MCF 10A (cell line): Measurements from ENCODE around the gene RAB30. TPM values are rescaled to one million over a fixed set of nuclear protein-coding genes. Genes with fewer than 3 reads are reported as not detected.

Experiments
- BruUV-seq: library from RNA; stranded (reverse); fragments of 400-500 nt; replicated peaks from 2 replicates; lab custom pipeline; 2021; lab: Mats Ljungman, UMichigan
- CTCF ChIA-PET: fragments of 300-600 bp; sonication (Branson Sonifier 250); formaldehyde crosslinking; extraction: SDS; loops from one replicate; lab custom pipeline; 2021; ENCODE audit warnings: antibody characterized with exemption, inconsistent platforms; lab: Yijun Ruan, JAX
- POLR2A ChIA-PET: fragments of 300-600, 350-650 bp; sonication (Branson Sonifier 250); formaldehyde crosslinking; extraction: SDS; loops from one replicate; lab custom pipeline; 2020; ENCODE audit warnings: antibody characterized with exemption, inconsistent platforms; lab: Yijun Ruan, JAX
- DNase-seq: peaks from one replicate; pipeline ENCODE4 v3.0.0-alpha.2; 2018; ENCODE audit not compliant: unreplicated experiment
- H3K27ac Mint-ChIP-seq: one replicate; pipeline ENCODE4 v1.8.0; 2022; ENCODE audit warnings: mild to moderate bottlenecking, low read depth, mixed read lengths; ENCODE audit not compliant: unreplicated experiment
- H3K27me3 Mint-ChIP-seq: one replicate; pipeline ENCODE4 v1.8.0; 2022; ENCODE audit warnings: mixed read lengths; ENCODE audit not compliant: insufficient read depth, unreplicated experiment
- H3K36me3 Mint-ChIP-seq: one replicate; pipeline ENCODE4 v1.8.0; 2022; ENCODE audit warnings: mild to moderate bottlenecking, moderate library complexity, mixed read lengths; ENCODE audit not compliant: insufficient read depth, unreplicated experiment
- H3K4me1 Mint-ChIP-seq: one replicate; pipeline ENCODE4 v1.8.0; 2022; ENCODE audit warnings: mixed read lengths; ENCODE audit not compliant: insufficient read depth, unreplicated experiment
- H3K4me3 Mint-ChIP-seq: one replicate; pipeline ENCODE4 v1.8.0; 2022; ENCODE audit warnings: mild to moderate bottlenecking, moderate library complexity, mixed read lengths; ENCODE audit not compliant: unreplicated experiment
- H3K9me3 Mint-ChIP-seq: one replicate; pipeline ENCODE4 v1.8.0; 2022; ENCODE audit warnings: mixed read lengths; ENCODE audit not compliant: unreplicated experiment
- intact Hi-C: fragments of 100-400 bp; cut with micrococcal nuclease; formaldehyde crosslinking; loops from 2 replicates; pipeline ENCODE4 v1.14.1; 2022
- total RNA-seq: library from RNA; stranded (reverse); gene quantifications from 2 replicates; pipeline ENCODE4 v1.2.3, GENCODE V29; 2022
- TF ChIP-seq, protein P1 (sequence below): fragments of 200-600 bp; IDR thresholded peaks from one replicate; pipeline ENCODE4 v1.8.0; 2022; ENCODE audit warnings: antibody characterized with exemption, mild to moderate bottlenecking; ENCODE audit not compliant: unreplicated experiment

Gene RAB30
- total RNA-seq, 1 experiment from 2014 or later, result 12.5 TPM

- intact Hi-C loops, result loop anchor here (2.0 kb wide), 1 partner anchor 89 kb away; the partner anchor contains the start of gene RAB30
- BruUV-seq, result no TSS peak
- Mint-ChIP-seq H3K4me1 (peaks cover 26% of the 10 kb centered on the region), H3K27me3 (no peaks in the 10 kb centered on the region), H3K9me3 (no peaks in the 10 kb centered on the region), H3K27ac (no peak overlapping the region), H3K36me3 (peaks cover 16% of the 10 kb centered on the region), H3K4me3 (no peak overlapping the region)
- ChIA-PET CTCF (no interaction called here), POLR2A (interaction anchor here (0.6 to 2.0 kb wide), 3 partner anchors 70 to 276 kb away, joined by 3 to 9 read pairs (median 6); partner anchors contain the start of gene RAB30)
- no peak for DNase-seq
- TF ChIP-seq, protein P1, sequence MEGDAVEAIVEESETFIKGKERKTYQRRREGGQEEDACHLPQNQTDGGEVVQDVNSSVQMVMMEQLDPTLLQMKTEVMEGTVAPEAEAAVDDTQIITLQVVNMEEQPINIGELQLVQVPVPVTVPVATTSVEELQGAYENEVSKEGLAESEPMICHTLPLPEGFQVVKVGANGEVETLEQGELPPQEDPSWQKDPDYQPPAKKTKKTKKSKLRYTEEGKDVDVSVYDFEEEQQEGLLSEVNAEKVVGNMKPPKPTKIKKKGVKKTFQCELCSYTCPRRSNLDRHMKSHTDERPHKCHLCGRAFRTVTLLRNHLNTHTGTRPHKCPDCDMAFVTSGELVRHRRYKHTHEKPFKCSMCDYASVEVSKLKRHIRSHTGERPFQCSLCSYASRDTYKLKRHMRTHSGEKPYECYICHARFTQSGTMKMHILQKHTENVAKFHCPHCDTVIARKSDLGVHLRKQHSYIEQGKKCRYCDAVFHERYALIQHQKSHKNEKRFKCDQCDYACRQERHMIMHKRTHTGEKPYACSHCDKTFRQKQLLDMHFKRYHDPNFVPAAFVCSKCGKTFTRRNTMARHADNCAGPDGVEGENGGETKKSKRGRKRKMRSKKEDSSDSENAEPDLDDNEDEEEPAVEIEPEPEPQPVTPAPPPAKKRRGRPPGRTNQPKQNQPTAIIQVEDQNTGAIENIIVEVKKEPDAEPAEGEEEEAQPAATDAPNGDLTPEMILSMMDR, result no peak
Measured at GRCh38 chr11:82981852-82982251, 89.8 kb downstream of the RAB30 start.

GRCh38 chr11:82980947-82981346 lies 90.8 kb downstream of the RAB30 start:
- ChIA-PET POLR2A (interaction anchor here (0.7 to 2.0 kb wide), 4 partner anchors 24 to 176 kb away, joined by 3 to 9 read pairs (median 5); partner anchors contain the start of genes PCF11 and RAB30), CTCF (interaction anchor here (1.3 kb wide), 1 partner anchor 14 kb away, joined by 5 read pairs; no protein-coding TSS in a partner anchor)
- TF ChIP-seq, protein P1, result no peak
- peaks cover 26% of the 10 kb centered on the region for H3K4me1 Mint-ChIP-seq
- H3K27ac Mint-ChIP-seq, result no peak overlapping the region
- peaks cover 16% of the 10 kb centered on the region for H3K36me3 Mint-ChIP-seq
- no peak overlapping the region for H3K4me3 Mint-ChIP-seq
- no peak for DNase-seq
- intact Hi-C loops, result loop anchor here (2.0 kb wide), 1 partner anchor 90 kb away; the partner anchor contains the start of gene RAB30
- no TSS peak for BruUV-seq
- H3K9me3 Mint-ChIP-seq, result no peaks in the 10 kb centered on the region
- H3K27me3 Mint-ChIP-seq, result no peaks in the 10 kb centered on the region

DNA sequence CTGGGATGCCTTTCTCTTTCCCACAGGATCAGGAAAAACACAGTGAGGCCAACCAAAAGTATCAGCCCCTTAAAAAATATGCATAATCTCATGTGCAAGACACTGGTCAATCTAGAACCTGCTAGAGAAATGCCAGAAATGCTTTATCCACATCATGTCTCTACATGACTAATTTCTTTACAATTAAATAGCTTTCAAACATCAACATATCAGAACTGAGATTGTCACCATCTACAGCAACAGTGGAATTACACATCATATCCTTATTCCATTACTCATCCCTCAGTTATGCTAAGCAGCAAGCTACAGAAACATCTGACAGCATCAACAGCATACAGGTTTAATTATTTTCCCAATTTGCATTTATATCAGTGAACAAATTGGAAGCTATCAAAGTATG lies 91.4 kb downstream of the RAB30 start:
- TF ChIP-seq, protein P1, result no peak
- Mint-ChIP-seq H3K36me3 (peaks cover 16% of the 10 kb centered on the region), H3K4me3 (no peak overlapping the region), H3K9me3 (no peaks in the 10 kb centered on the region), H3K27me3 (no peaks in the 10 kb centered on the region), H3K4me1 (peaks cover 26% of the 10 kb centered on the region), H3K27ac (no peak overlapping the region)
- ChIA-PET POLR2A (interaction anchor here (0.5 to 2.0 kb wide), 4 partner anchors 72 to 177 kb away, joined by 3 to 9 read pairs (median 4); partner anchors contain the start of genes PCF11 and RAB30), CTCF (interaction anchor here (1.3 kb wide), 1 partner anchor 15 kb away, joined by 5 read pairs; no protein-coding TSS in a partner anchor)
- BruUV-seq, result no TSS peak
- intact Hi-C loops, result loop anchor here (2.0 kb wide), 1 partner anchor 91 kb away; the partner anchor contains the start of gene RAB30
- DNase-seq, result peak; percentile 34

- POLR2A ChIA-PET, result interaction anchor here (0.5 to 2.0 kb wide), 3 partner anchors 72 to 103 kb away, joined by 3 to 9 read pairs (median 3); partner anchors contain the start of gene RAB30
- intact Hi-C loops, result loop anchor here (2.0 kb wide), 1 partner anchor 91 kb away; the partner anchor contains the start of gene RAB30
- BruUV-seq, result no TSS peak
- Mint-ChIP-seq H3K36me3 (peaks cover 16% of the 10 kb centered on the region), H3K4me3 (no peak overlapping the region), H3K9me3 (no peaks in the 10 kb centered on the region), H3K4me1 (peaks cover 26% of the 10 kb centered on the region), H3K27ac (no peak overlapping the region), H3K27me3 (no peaks in the 10 kb centered on the region)
- CTCF ChIA-PET, result interaction anchor here (0.5 kb wide), 1 partner anchor 18 kb away, joined by 3 read pairs; no protein-coding TSS in a partner anchor
- DNase-seq, result no peak
- TF ChIP-seq, protein P1, result no peak
Measured at GRCh38 chr11:82979824-82980223, 91.9 kb downstream of the RAB30 start.
